CD4-positive, alpha-beta T cell treated with Interleukin-15 for 4 hours (primary cell): ENCODE data around the gene KRT75.
"Not testable (repeated sequence)": the region's sequence is repeated elsewhere in the genome, so short reads cannot be mapped to it uniquely, and the experiment has no call there.

Experiments used
- DNase-seq: peaks from one replicate; pipeline ENCODE4 v3.0.0-alpha.2; 2020; ENCODE audit warnings: low spot score

KRT75 gene

DNA sequence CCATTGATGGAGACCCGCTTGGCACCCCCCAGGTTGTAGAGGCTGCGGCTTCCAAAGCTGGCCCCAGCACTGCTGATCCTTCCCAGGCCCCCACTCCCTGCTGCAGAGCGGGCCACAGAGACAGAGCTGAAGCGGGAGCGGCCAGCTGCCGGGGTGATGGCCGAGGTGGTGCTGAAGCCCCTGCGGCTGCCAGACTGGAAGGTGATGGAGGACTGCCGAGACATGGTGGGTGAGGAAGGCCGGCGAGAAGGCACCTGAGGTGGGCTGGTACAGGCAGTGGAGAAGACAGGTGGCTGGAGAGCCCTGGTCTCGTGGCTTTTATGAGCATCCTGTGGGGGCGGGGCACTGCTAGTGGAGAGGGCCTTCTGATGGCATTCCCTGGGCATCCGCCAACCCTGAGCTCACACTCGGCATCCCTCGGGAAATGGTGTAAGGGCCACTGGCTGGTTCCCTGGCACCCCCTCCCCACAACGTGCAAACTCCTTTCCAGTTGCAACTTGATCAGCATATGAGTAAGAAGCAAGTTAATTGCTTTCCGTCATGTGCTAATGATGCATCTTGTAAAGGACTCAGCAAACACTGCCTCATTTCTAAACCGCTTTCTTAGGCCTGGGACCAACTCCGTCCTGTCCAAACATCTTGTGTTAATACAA lies at the start of gene KRT75:
Gene KRT75 (minus strand): TSS at position 291 of the 653 bp plus-strand sequence. CDS start 67 bp downstream, at position 224.
- no peak for DNase-seq

DNA sequence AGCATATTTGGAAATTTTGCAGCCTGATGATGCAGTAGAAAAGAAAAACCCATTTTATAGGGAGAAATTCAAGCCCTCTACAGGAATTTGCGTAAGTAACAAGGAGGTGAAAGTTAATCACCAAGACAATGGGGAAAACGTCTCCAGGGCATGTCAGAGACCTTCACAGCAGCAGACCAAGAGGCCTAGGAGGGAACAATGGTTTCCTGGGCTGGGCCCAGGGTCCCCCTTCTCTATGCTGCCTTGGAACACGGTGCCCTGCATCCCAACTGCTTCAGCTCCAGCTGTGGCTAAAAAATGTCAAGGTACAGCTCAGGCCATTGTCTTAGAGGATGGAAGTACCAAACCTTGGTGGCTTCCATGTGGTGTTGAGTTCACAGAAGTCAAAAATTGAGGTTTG lies 45.9 kb upstream of the KRT75 start:
- DNase-seq = no peak

DNA sequence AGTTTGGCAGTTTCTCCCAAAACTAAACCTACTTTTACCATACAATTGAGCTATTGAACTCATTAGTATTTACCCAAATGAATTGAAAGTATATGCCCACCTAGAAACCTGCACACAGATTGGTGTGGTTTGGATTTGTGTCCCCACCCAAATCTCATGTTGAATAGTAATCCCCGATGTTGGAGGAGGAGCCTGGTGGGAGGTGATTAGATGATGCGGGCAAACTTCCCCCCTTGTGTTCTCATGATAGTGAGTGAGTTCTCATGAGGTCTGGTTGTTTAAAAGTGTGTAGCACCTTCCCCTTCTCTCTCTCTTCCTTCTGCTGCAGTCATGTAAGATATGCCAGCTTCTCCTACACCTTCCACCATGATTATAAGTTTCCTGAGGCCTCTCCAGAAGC lies 43.5 kb upstream of the KRT75 start:
- DNase-seq = no peak

DNA sequence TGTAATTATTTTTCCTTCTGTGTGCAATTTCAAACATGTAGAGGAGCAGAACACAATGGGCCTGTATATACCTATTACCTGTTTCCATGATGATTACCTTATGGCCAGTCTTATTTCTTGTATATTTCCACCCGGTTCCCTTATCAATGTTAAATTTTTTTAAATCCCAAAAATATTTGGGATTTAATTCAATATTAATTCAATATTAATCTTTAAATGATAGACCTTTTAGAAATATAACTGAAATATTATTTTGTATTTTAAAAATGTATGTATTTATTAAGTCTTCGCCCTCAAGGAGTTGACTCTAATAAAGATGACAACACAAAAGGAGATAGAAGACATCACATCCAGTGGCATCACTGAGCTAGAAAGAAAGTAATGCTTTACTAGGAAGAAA lies 40.0 kb upstream of the KRT75 start:
- no peak for DNase-seq

DNA sequence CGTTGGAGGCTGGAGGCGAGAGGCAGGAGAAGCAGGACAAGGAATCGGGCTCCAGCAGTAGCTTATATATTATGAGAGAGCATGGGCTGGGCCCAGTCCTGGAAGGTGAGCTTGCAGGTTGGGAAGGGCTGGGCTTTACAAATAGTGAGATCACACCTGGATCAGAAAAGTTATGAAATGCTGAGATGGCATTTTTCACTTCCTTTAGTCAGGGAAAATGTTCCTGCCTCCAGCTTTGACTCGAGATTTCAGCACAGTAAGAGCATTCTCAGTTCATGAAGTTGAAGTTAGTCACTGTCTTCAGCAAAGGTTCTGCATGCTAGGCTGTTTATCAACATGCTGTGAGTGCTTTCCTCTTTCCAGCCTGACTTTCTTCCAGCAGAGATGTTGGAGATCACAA lies 39.6 kb upstream of the KRT75 start, which contains the start of gene KRT6C:
Gene KRT6C (minus strand): TSS at position 38 of the 400 bp plus-strand sequence. CDS start 68 bp downstream, outside the sequence.
- DNase-seq = no peak

DNA sequence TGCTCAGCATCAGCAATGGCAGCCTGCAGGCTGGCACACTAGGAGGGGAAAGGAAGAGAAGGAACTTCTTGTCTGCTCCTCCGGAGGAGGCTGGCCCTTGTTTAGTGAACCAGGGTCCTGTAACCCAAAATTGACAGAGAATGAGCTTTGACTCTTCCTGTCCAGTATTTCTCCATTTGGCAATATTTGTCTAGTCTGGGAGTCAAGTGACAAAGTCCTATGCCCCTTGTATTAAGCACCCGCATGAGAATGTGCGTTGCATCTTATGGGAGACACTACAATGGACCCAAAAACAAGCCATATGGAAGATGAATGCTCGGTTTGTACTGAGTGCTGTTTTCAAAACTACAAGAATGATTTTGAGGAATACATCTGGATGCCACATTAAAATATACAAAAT lies 35.7 kb upstream of the KRT75 start:
- DNase-seq = no peak

DNA sequence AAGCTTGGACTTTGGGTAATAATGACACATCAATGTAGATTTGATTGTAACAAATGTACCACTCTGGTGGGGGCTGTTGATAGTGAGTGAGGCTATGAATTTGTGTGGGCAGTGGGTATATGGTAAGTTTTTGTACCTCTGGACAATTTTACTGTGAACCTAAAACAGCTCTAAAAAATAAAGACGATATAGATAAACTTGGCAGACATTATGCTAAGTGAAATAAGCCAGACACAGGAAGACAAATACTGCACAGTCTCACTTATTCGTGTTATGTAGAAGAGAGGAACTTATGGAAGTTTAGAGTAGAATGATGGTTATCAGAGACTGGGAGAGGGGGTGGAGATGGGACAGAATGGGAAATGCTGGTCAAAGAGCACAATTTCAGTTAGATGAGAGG lies 30.7 kb upstream of the KRT75 start:
- DNase-seq = no peak

DNA sequence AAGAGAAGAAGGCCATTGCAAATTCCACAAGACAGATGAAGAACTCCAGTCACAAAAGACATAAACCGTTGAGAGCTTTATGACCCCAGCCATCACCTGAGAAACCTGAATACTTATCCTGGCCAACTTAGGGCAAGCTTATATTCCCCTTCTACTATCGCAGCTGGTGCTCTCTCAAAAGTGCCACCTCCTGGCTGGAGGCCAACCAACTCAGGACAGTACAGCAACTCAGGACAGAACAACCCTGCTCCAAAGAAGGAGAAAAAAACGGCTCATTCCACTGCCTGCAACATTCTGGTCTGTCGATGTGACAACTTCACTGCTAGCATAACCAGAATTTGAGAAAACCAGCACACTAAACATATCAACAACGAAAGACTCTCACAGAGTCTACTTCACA lies 27.5 kb upstream of the KRT75 start:
- no peak for DNase-seq

DNA sequence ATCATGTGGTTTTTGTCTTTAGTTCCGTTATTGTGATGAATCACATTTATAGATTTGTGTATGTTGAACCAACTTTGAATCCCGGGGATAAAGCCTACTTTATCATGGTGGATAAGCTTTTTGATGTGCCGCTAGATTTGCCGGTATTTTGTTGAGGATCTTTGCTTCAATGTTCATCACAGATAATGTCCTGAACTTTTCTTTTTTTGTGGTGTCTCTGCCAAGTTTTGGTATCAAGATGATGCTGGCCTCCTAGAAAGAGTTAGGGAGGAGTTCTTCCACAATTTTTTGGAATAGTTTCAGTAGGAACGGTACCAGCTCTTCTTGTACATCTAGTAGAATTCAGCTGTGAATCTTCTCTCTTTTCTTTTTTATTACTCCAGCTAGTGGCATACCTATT lies 24.7 kb upstream of the KRT75 start:
- DNase-seq = no peak

DNA sequence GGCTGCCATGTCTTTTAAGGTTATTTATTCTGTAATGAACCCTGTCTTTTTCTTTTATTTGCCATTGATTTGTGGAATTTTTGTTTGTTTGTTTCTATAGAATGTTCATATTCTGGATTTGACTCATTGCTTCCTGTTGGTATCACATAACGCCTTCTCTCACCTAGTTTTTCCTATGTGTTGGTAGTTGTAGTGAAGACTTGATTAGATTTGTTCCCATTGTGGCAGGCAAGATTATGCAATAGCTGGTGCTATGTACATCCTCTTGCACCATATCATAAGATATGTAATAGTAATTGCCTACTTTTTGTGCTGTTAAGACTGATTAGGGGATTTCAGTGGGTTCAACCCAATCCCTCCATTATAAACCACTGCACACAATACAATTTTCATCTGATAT lies 21.6 kb upstream of the KRT75 start:
- DNase-seq = no peak

DNA sequence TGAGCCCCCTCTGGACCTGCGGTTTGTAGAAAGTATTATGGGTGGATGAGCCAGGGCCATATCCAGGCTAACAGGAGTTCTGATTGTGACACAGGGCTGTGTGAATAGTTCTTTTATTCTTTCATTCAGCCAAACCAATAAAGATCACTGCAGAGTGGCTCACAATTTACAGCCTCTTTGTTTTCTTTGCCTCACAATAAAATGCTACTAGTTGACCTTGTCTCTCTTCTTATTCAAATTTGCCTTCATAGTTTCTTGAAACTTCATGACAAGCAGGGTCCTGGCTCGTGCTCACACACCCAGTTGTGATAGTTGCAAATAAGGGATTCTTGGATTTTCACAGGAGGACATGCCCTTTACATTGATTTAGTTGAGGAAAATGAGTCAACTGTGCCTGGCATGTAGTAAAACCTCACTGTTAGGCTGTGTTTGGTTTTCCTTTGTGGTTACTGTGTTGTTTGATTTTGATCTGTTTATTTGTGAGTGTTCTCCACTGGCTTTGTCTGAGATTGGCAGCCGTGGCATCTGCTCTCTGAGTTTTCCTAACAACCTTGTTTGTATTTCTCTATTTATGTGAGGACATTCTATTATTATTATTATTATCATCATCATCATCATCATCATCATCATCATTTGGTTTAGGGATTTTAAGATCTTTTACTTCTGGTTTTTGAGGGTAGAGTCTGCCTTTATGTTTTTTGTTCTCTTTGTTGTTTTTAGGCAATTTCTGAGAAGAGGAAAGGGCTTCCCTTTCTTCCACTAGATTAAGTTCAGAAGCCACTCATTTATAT lies 20.4 kb upstream of the KRT75 start:
- DNase-seq = no peak

DNA sequence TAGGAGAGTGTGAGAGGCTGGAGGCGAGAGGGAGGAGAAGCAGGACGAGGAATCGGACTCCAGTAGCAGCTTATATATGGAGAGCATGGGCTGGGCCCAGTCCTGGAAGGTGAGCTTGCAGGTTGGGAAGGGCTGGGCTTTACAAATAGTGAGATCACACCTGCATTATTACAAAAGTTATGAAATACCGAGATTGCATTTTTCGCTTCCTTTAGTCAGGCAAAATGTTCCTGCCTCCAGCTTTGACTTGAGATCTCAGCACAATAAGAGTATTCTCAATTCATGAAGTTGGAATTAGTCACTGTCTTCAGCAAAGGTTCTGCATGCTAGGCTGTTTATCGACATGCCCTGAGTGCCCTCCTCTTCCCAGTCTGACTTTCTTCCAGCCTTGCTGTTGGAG lies 17.9 kb upstream of the KRT75 start, which contains the start of gene KRT6B:
Gene KRT6B (minus strand): TSS at position 46 of the 400 bp plus-strand sequence. CDS start 68 bp downstream, outside the sequence.
- DNase-seq = no peak

DNA sequence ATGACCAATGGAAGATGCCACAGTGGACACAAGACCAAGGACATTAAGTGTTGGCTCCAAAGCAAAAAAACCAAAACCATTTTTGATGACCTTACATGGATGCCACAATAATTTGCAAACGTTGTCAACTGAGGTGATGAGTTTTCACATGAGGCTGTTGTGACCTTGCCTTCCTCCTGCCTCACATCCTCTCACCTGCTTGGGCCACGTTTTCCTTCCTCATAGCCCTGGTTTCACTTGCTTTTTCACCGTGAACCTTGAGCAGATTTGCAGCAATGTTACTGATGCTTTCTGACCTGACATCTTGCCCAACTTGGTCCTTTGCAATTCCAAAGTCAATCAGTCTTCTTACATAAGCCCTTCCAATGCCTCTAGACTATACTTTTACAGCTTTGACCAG lies 14.1 kb upstream of the KRT75 start:
- DNase-seq = no peak

DNA sequence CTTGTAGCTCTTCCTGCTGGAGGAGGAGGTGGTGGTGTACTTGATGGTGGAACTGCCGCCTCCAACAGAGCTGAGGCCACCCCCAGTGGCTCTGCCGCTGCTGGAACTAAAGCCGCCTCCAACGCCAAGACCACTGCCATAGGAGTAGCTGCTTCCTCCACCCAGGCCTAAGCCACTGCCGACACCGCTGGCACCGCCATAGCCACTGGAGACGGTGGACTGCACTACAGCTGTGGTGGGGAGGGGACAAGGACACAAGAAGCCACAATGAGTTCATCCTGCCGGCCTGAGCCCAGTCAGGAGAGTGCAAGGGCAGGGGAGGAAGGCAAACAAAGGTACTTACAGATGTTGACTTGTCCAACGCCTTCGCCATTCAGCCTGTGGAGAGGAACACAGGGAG lies 13.0 kb upstream of the KRT75 start:
- not testable (repeated sequence) for DNase-seq

DNA sequence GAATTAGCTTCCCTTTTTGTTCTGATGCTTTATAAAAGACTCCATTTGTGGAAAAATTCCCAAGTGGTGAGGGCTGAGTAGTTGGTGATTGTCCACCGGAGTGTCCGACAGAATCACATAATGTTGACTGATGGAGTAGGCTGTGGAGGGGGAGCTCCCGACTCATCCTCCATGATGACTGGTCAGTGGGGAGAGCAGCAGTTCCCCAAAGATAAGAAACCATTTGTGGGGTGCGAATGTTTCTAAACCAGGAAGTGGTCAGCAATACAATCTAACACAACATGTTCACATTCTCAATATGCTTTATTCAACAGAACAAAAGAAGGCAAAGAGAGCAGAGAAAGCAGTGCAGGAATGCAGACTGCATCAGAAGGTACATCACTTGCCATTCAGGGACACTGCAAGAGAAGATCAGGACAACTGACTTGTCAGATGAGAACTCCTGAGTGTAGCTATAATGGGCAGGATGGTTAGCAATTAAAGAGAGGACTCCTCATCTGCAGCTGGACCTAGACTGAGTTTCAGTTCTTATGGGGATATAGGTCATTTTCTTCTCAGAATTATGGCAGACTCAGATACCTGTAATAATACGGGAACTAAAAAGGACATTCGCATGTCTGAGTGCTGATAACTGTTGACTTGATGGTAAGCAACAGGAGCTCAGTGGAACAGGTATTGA lies 12.3 kb upstream of the KRT75 start:
- no peak for DNase-seq

DNA sequence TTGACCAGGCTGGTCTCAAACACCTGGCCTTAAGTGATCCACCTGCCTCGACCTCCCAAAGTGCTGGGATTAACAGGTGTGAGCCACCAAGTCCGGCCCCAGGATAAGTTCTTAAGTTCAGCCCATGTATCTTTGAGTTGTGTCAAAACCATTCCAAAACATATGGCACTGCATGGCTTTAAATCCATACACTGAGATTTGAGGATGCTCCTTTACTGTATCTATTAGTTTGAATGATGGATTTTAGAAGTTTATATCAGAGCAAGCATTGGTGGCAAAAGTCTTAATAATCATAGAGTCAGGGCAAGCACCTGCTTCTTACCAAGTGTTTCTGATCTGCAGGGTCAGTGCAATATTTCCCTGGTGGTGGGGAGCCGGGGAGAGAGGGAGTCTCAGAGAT lies 11.7 kb upstream of the KRT75 start:
- no peak for DNase-seq

DNA sequence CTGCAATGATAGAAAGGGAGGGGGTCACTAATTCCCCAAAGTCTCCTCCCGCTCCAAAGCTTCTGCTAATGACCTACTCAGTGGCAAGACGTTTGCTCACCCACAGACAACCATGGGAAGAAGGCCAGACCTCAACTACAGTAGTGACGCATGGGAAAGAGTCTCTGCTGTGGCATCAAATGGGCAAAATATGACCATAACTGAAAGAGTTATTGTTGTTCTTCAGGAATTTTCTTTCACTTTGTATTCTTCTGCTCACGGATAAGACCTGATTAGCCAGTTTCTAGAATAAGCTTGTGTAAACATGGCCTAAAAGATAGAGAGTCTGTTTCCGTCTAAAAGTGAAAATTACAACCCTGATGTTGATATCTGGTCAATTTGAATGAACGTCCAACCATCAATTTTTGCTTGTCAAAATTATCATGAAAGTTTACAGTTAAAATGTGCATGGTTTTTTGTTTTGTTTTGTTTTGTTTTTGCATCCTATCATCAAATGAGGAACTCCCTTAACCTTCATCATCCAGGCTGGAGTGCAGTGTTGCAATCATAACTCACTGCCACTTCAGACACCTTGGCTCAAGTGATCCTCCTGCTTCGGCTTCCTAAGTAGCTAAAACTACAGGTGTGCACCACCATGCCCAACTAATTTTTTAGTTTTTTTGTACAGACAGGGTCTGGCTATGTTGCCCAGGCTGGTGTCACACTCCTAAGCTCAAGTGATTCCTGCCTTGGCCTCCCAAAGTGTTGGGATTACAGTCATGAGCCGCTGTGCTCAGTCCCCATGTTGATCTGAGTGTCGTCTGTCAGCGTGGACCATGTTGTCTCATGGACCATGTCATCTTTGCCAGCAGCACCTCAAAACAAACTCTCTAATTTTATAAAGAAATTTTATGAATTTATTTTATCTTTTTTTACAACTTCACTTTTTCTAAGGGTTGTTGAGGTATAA lies 10.8 kb upstream of the KRT75 start:
- DNase-seq = no peak

DNA sequence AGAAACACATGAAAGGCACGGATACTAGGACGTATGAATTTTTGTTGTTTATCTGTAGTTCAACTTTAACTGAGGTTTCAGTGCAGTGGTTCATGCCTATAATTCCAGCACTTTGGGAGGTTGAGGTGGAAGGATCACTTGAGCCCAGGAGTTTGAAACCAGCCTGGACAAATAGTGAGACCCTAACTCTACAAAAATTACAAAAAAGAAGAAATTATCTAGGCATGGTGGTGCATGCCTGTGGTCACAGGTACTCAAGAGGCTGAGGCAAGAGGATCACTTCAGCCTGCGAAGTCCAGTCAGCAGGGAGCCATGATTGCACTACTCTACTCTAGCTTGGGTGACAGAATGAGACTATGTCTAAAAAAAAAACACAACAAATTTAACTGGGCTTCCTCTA lies 9.8 kb upstream of the KRT75 start:
- DNase-seq = no peak

DNA sequence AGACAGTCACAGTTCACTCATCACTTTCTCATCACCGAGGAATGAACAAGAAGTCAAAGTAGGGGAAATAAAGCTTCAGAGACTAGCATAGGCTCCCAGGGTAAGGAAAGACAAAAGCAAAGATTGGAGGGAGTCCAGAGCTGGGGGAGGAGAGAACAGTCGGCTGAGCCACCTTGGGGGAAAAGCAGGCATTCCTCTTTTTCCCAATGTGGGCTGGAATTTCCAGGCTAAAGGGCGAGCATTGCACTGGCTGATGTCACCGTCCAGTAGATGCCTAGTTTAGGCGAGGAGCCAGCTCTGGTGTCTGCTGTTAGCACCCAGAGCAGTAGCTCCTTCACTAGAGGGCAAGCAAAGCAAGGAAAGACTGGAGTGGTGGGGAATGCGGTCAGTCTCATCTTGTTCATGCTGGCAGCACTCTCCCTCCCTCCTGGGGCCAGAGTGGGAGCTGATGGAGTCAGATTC lies 8.5 kb upstream of the KRT75 start:
- no peak for DNase-seq

DNA sequence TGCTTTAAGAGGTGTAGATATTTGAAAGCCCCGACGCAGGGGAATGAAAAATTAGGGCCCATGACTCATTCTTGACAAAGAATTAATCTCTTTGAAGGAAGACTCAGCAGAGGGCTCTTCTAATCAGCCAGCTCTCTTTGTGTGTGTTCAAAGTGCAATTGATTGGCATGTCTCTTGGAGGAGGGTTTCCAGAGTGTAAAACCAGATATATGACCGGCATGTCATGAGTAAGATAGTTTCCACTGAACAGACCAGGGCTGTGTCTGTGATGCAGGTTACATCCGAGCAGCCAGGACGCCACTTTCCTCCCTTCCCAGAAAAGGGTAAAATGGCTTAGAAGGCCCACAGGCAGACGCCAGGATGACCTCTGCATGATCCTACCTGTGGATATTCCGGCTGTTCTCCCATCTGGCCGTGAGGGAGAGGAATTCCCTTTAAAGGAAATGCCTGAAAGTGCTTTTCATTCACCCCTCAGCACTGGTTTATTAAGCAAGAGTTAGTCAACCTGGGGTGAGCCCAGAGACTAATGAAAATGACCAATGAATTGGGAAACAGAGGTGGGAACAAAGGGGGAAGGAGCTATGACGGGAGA lies 7.2 kb upstream of the KRT75 start:
- no peak for DNase-seq

DNA sequence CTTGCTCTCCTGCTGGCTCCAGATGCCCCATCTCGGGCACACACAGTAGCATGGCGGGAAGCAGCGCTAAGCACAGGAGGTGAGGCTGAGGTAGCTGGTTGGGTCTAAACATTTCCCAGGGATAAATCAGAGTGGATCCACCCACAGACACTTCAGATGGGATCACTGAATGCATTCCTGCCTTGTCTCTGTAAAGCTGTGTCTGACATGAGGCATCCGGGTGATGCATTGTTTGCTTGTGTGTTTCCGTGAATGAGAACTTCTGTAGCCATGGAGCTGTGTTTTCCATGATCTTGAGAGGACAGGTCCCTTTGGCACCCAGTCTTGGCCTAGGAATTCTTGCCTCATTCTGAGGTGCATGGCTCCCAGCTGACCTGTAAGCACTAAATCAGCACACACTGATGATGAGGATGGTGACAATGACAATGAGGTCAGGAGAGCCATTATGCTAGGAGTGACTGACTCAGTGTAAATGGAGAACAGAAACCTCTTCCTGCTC lies 6.7 kb upstream of the KRT75 start:
- no peak for DNase-seq
